Middle frontal gyrus (tissue), 1 donor: ENCODE measurements around the gene ANKEF1.
"Not testable (repeated sequence)": the region's sequence is repeated elsewhere in the genome, so short reads cannot be mapped to it uniquely, and the experiment has no call there.

ENCODE experiments used
- DNase-seq: peaks from one replicate; pipeline ENCODE4 v3.0.0-alpha.2; 2015; ENCODE audit warnings: low spot score; ENCODE audit errors: extremely low spot score

Gene ANKEF1

GRCh38 chr20:10034717-10035571 is at the start of gene ANKEF1:
Gene ANKEF1 (plus strand): TSS chr20:10034987. CDS start chr20:10038302, 3,315 bp downstream.
- no peak for DNase-seq

DNA sequence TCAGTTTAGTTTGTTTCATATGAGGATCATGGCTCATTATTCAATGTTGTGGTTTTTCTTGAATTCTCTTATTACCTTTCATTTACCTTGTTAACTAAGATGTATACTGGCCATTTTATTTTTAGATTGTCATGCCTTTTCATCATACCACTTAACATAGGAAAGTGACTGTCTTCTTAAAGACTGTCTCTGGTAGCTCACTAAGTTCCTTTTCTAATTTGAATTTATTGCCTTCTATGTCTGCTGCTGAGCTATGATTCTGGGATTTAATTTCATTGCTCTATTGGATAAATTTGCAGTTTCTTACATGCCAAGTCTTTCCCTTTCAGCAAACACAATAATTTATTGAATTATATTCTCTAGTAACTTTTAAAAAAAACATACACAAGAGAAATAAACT is 49.5 kb upstream of the ANKEF1 start:
- DNase-seq = no peak

DNA sequence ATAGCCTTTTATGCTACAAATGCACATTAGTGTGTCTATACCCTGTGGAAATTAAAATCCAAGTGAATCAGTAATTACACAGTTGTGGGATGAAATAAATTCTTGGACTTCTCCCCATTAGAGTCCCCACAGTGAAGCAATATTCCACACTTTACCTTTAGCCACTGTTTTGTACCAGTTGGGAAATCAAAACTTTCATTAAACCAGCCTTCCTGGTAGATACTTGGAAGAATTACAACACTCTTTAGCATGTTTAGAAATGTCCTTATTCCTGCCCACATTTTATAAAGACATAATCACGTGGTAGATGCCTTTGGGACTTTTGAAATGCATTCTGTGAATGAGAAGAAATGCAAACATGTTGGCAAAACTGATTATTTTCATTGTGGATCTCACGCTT is 49.0 kb upstream of the ANKEF1 start:
- DNase-seq = no peak

GRCh38 chr20:9989066-9989724 is 45.6 kb upstream of the ANKEF1 start:
- peak; percentile 16 for DNase-seq

GRCh38 chr20:9993137-9993536 is 41.6 kb upstream of the ANKEF1 start:
- DNase-seq = no peak

GRCh38 chr20:9994676-9995075 is 40.1 kb upstream of the ANKEF1 start:
- no peak for DNase-seq

DNA sequence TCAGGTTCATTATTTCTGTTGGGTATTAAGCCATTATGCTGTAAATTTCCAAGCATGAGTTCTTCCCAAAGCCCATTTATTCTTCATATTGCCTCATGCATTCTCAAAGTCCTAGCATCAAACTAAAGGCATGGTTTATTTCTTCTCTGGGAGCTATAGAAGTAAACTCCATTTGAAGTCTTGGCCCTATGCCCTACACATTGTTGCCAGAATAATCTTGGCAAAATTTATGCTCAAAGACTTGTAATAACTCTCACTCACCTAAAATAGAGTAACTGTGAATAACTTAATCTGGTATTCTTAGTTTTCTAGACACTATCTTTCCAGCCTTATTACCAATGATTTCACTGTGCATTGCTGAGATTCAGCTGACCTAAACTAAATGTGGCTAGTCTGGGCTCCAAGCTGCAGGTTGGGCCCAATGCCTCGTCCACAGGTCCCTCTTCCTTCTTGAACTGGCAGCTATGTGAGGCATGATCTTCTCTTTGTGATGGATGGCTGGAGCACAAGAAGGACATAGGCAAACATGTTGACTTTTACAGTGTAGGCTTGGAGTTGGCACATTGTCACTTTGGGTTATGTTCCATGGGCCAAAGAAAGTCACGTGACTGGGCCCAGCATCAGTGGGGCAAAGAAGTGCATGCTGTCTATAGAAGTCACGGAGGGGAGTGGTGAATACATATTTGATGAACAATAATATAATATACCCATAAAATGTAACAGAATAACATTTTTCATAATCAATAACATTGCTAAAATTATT is 39.1 kb upstream of the ANKEF1 start:
- DNase-seq = no peak

GRCh38 chr20:9996944-9997343 is 37.8 kb upstream of the ANKEF1 start:
- DNase-seq = no peak

DNA sequence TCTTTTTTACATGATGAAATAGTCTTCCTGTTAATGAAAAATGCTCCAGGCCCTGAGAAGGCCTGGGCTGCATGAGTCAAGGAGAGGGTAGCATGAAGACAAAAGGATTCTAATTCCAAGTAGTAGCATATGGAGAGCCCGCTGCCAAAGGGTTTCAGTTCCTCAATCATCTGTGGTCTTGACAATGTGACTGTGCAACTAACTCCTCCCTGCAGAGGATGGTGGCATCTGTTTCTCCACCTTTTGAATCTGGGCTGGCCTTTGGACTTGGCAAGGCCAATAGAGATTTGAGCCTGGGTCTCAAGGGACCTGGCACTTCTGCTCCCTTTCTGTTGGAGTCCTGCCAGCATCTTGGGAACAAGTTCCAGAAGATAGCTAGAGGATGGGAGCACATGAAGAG is 35.1 kb upstream of the ANKEF1 start:
- DNase-seq = no peak

DNA sequence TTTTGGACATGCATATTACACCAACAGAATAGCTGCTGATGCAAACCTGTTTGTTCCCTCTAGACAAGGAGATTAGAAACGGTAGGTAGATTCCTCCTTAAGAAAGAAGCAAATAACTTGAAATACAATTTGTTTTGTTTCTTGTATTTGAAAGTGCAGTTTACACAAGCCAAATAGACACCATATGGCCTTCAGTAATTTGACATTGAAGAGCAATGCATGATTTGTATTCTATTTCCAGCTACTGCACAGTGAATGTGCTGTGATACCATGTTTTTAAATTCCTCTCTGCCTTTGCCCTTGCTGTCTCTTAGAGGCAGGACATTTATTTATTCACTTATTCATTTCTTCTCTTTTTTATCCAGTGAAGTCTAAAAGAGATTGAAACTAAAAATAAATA is 31.9 kb upstream of the ANKEF1 start:
- no peak for DNase-seq

- DNase-seq = no peak
Measured at GRCh38 chr20:10004900-10005299, 29.9 kb upstream of the ANKEF1 start.

GRCh38 chr20:10005885-10006284 is 28.9 kb upstream of the ANKEF1 start:
- DNase-seq = no peak

GRCh38 chr20:10006447-10007090 is 28.2 kb upstream of the ANKEF1 start:
- DNase-seq = no peak

DNA sequence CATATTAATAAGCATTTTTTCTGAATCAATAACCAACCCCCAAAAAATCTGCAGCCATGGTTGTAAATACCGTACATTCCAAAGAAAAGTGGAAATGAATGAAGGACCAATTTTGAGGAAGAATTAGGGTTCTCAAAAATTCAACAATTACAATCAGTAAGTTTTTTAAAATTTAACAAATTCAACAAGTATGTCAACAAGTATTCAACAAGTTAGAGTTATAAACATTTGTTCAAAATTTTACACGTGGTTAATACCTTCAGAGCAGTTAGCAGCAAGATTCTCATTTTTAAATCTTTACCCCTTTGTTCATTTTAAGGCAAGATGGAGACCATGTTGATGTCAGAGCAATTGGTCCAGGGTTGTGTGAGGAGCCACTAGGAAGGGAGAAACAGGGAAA is 27.6 kb upstream of the ANKEF1 start:
- DNase-seq = no peak

- no peak for DNase-seq
Measured at GRCh38 chr20:10007747-10008146, 27.0 kb upstream of the ANKEF1 start.

DNA sequence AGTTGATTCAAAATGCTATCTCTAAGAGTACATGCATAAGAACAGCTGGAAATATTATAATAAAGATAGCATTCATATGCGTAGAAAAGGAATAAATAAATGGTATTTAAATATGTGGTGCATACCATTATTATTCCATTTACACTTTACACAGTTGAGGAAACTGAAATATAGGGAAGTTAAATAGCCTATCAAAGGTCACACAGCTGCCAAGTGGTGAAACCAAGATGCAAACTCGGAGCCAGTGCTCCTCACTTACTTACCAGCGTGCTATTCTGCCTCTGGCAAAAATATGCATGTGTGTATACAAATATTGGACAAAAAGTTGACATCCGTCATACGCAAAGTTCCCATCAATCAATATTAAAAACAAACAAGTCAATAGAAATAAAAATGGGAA is 22.3 kb upstream of the ANKEF1 start:
- no peak for DNase-seq

DNA sequence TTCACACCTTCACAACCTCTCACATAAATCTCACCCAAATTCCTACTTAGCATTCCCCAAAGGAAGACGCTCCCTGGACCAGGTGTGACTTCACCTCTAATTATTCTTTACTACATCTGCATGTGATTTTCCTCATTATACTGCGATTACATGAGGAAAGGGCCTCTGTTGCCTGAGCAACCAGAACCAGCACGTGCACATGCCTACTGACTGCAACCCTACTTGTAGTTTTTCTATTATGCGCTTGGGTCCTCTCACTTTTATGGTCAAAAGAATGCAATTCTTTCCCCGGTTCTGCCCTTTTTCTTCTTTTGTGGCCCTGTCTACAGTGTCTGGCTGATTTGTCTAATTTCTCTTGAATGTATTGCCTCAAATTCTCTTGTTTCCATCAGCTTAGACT is 20.4 kb upstream of the ANKEF1 start:
- DNase-seq = no peak

GRCh38 chr20:10020937-10021336 is 13.8 kb upstream of the ANKEF1 start:
- DNase-seq = no peak

DNA sequence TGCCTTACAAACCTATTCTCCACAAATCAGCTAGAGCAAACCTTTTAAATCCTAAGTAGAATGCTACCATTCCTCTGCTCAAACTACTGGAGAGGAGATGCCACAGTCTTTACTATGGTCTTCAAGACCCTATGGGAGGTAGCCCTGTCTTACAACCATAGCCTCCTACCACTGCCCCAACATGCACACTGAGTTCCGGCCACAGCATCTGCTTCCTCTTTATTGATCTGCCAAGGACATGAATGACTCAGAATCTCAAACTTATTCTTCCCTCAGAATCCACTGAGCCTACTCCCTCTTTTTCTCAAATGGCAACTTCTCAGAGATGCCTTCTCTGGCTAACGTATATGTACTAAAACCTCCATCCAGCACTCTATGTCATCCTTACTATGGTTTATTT is 12.2 kb upstream of the ANKEF1 start:
- DNase-seq = no peak

DNA sequence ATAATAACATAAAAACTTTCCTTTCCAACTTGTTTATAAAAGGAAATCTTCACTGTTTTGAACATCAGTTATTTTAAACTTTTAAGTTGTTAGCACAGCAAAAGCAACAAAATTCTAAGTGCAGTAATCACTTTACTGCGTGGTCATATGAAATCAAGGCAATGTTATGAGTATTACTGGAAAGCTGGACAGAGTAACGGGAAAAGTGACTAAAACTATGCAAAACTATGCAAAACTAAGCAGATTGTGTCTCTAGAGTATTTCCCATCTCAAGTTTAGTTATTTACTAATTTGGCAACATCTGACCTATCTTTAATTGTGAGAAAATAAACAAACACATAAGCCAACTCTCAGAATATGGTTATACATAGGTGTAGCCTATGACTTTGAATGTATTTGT is 10.9 kb upstream of the ANKEF1 start:
- DNase-seq = no peak

GRCh38 chr20:10031451-10032215 is 3.2 kb upstream of the ANKEF1 start:
- not testable (repeated sequence) for DNase-seq
